IPS-18c (cell line): ENCODE data around the gene LZTS2.

Source experiments
- H3K4me3 ChIP-seq: 2 replicates; pipeline ENCODE4 v1.7.0; 2013; ENCODE audit warnings: low read depth, mild to moderate bottlenecking, low read length, moderate library complexity; ENCODE audit not compliant: insufficient read depth
- H3K9me3 ChIP-seq: one replicate; pipeline ENCODE4 v1.6.1; 2013; ENCODE audit warnings: mild to moderate bottlenecking, low read length, moderate library complexity; ENCODE audit not compliant: control insufficient read depth, insufficient read depth

Gene LZTS2

GRCh38 chr10:100989088-100989487 lies 10.5 kb upstream of the LZTS2 start:
- Histone ChIP-seq H3K4me3 (no peak overlapping the region; the same call in 1 of the 2 replicates), H3K9me3 (no peaks in the 10 kb centered on the region)

GRCh38 chr10:100993986-100994708 lies 5.5 kb upstream of the LZTS2 start:
- Histone ChIP-seq H3K9me3 (no peaks in the 10 kb centered on the region), H3K4me3 (no peak overlapping the region)

GRCh38 chr10:100995181-100995580 lies 4.4 kb upstream of the LZTS2 start:
- no peak overlapping the region for H3K4me3 ChIP-seq

GRCh38 chr10:100996678-100997359 lies 2.8 kb upstream of the LZTS2 start:
- H3K9me3 ChIP-seq: no peaks in the 10 kb centered on the region
- peak overlapping the region; percentile 89 for H3K4me3 ChIP-seq

More at GRCh38 chr10:100995181-100995580, 4.4 kb upstream of the LZTS2 start:
- H3K9me3 ChIP-seq: no peaks in the 10 kb centered on the region

GRCh38 chr10:100997360-100998182 lies 2.0 kb upstream of the LZTS2 start:
- H3K4me3 ChIP-seq: peak overlapping the region; percentile 89
- H3K9me3 ChIP-seq: no peaks in the 10 kb centered on the region

GRCh38 chr10:100998183-100998990 lies 1.2 kb upstream of the LZTS2 start:
- no peaks in the 10 kb centered on the region for H3K9me3 ChIP-seq
- peak overlapping the region; percentile 89 for H3K4me3 ChIP-seq

GRCh38 chr10:100998991-100999741 lies 442 bp upstream of the LZTS2 start:
- Histone ChIP-seq H3K9me3 (no peaks in the 10 kb centered on the region), H3K4me3 (peak overlapping the region; percentile 89)

- peak overlapping the region; percentile 89 for H3K4me3 ChIP-seq
These were observed 713 bp downstream of the LZTS2 start for GRCh38 chr10:101000127-101000914.

GRCh38 chr10:101000915-101001658 lies 1.5 kb downstream of the LZTS2 start:
- no peak overlapping the region; the same call in 1 of the 2 replicates for H3K4me3 ChIP-seq

More at GRCh38 chr10:101000127-101000914, 713 bp downstream of the LZTS2 start:
- H3K9me3 ChIP-seq: no peaks in the 10 kb centered on the region

GRCh38 chr10:101001659-101002035 lies 2.0 kb downstream of the LZTS2 start:
- Histone ChIP-seq H3K9me3 (no peaks in the 10 kb centered on the region), H3K4me3 (no peak overlapping the region; the same call in 1 of the 2 replicates)

More at GRCh38 chr10:101000915-101001658, 1.5 kb downstream of the LZTS2 start:
- no peaks in the 10 kb centered on the region for H3K9me3 ChIP-seq

GRCh38 chr10:101002456-101002855 lies 2.8 kb downstream of the LZTS2 start:
- no peak overlapping the region for H3K4me3 ChIP-seq
- H3K9me3 ChIP-seq: no peaks in the 10 kb centered on the region

- Histone ChIP-seq H3K4me3 (no peak overlapping the region), H3K9me3 (no peaks in the 10 kb centered on the region)
These were observed 4.1 kb downstream of the LZTS2 start for GRCh38 chr10:101003639-101004206.

- Histone ChIP-seq H3K4me3 (no peak overlapping the region), H3K9me3 (no peaks in the 10 kb centered on the region)
These were observed 5.8 kb downstream of the LZTS2 start for GRCh38 chr10:101005361-101005760.

GRCh38 chr10:101005869-101006567 lies 6.4 kb downstream of the LZTS2 start:
- no peaks in the 10 kb centered on the region for H3K9me3 ChIP-seq
- no peak overlapping the region for H3K4me3 ChIP-seq
